ENCODE data around the gene WNT9B.

The WNT9B gene

GRCh38 chr17:46859996-46860395 is 8.6 kb downstream of the WNT9B start:
- DNase-seq: no peak

GRCh38 chr17:46862949-46863348 is 11.6 kb downstream of the WNT9B start:
- DNase-seq: no peak

GRCh38 chr17:46863383-46864121 is 12.2 kb downstream of the WNT9B start:
- no peak for DNase-seq

- no peak for DNase-seq
Measured at GRCh38 chr17:46865100-46865499, 13.7 kb downstream of the WNT9B start.

- DNase-seq: no peak
Measured at GRCh38 chr17:46866325-46866724, 14.9 kb downstream of the WNT9B start.

GRCh38 chr17:46866747-46867146 is 15.4 kb downstream of the WNT9B start:
- DNase-seq: no peak

- DNase-seq: no peak
Measured at GRCh38 chr17:46868689-46869187, 17.4 kb downstream of the WNT9B start.

GRCh38 chr17:46869296-46869695 is 17.9 kb downstream of the WNT9B start:
- DNase-seq: no peak

- no peak for DNase-seq
Measured at GRCh38 chr17:46869975-46870803, 18.8 kb downstream of the WNT9B start.

GRCh38 chr17:46872421-46872820 is 21.0 kb downstream of the WNT9B start:
- DNase-seq: no peak

- no peak for DNase-seq
Measured at GRCh38 chr17:46873941-46874645, 22.7 kb downstream of the WNT9B start.

- DNase-seq: no peak
Measured at GRCh38 chr17:46874906-46875305, 23.5 kb downstream of the WNT9B start.

- no peak for DNase-seq
Measured at GRCh38 chr17:46875849-46876352, 24.5 kb downstream of the WNT9B start.

- no peak for DNase-seq
Measured at GRCh38 chr17:46876353-46876887, 25.0 kb downstream of the WNT9B start.

GRCh38 chr17:46876926-46877325 is 25.5 kb downstream of the WNT9B start:
- no peak for DNase-seq

GRCh38 chr17:46877466-46877865 is 26.1 kb downstream of the WNT9B start:
- no peak for DNase-seq

GRCh38 chr17:46878055-46878454 is 26.7 kb downstream of the WNT9B start:
- DNase-seq: no peak

- DNase-seq: no peak
Measured at GRCh38 chr17:46879101-46879500, 27.7 kb downstream of the WNT9B start.

- no peak for DNase-seq
Measured at GRCh38 chr17:46881015-46881414, 29.6 kb downstream of the WNT9B start.

- DNase-seq: no peak
Measured at GRCh38 chr17:46882666-46883065, 31.3 kb downstream of the WNT9B start.

- DNase-seq: no peak
Measured at GRCh38 chr17:46883871-46884520, 32.6 kb downstream of the WNT9B start.

GRCh38 chr17:46884552-46884951 is 33.2 kb downstream of the WNT9B start:
- no peak for DNase-seq

Measured in stimulated activated CD4-positive, alpha-beta T cell treated with anti-CD3 and anti-CD28 coated beads, Interleukin-12 subunit alpha, Interleukin-12 subunit beta, amount 100 ng/mL, for 4 hours (primary cell).